ENCODE results near the gene IDH1. TPM values are rescaled to one million over a fixed set of nuclear protein-coding genes. Genes with fewer than 3 reads are reported as not detected.

IDH1 gene
- total and polyA plus RNA-seq, 2 of the 8 experiments (the other 6 are each of a cell fraction or from before 2014, with no cell fraction given) = 174 to 398 TPM

- H3K9ac ChIP-seq (replicated peaks in 1 of 4; ENCODE audit: extremely low read depth in 1 of 4, low read depth in 3 of 4, low read length in 3 of 4) = no peak overlapping the region
- H2BK120ac ChIP-seq (replicated peaks; ENCODE audit: low read depth, low read length) = no peak overlapping the region
- H3K4me1 ChIP-seq (replicated peaks in 1 of 4; ENCODE audit: control insufficient read depth in 3 of 4, insufficient read depth in 4 of 4, low read length in 3 of 4) = peaks cover 0 to 5% (median 3%) of the 10 kb centered on the region in 4 experiments; a peak in 2 of 7 replicates
- H3K79me1 ChIP-seq (ENCODE audit: low read depth, low read length) = 0 out of 2 replicates have a peak, but pooled peaks cover 3% of the 10 kb centered on the region
- H3K36me3 ChIP-seq (ENCODE audit: control insufficient read depth in 2 of 4, insufficient read depth in 4 of 4, low read length in 3 of 4) = peaks cover 17 to 80% (median 47%) of the 10 kb centered on the region in 4 experiments
- no peak overlapping the region for H3K4ac ChIP-seq (replicated peaks; ENCODE audit: insufficient read length, low read depth, low read length)
- FAIRE-seq = no peak
- no peak overlapping the region for H4K8ac ChIP-seq (ENCODE audit: extremely low read depth, insufficient read depth, low read length)
- no peak overlapping the region for H3K23ac ChIP-seq (ENCODE audit: insufficient read length)
- H3K9me3 ChIP-seq (ENCODE audit: insufficient read depth in 2 of 2, low read depth in 1 of 2, low read length in 1 of 2) = no peaks in the 10 kb centered on the region
- no peak overlapping the region for H3K56ac ChIP-seq (replicated peaks; ENCODE audit: insufficient read length, low read depth, low read length)
- H3K4me3 ChIP-seq (ENCODE audit: extremely low read depth in 1 of 4, insufficient read depth in 2 of 4, low read depth in 3 of 4, low read length in 4 of 4) = no peak overlapping the region
- H3K14ac ChIP-seq (ENCODE audit: insufficient read length) = no peak overlapping the region
- H2AFZ ChIP-seq (ENCODE audit: low read length) = no peak overlapping the region
- no peak overlapping the region for H2AK5ac ChIP-seq (ENCODE audit: low read depth, low read length)
- H2BK12ac ChIP-seq (ENCODE audit: low read depth, low read length) = no peak overlapping the region
- 76% methylated on average over 2 of the region's 2 CpGs; no CpG with 5 or more reads in 1 of the 2 experiments for WGBS, 2 experiments (ENCODE audit: extremely low coverage in 1 of 2, insufficient coverage in 1 of 2, insufficient read length in 1 of 2, insufficient replicate concordance in 2 of 2, low coverage in 1 of 2, low lambda C conversion rate in 2 of 2, missing lambda C conversion rate in 1 of 2)
- ChIA-PET POLR2A (ENCODE audit: partially characterized antibody) (interaction anchor here (7.0 kb wide), 1 partner anchor 15 kb away, joined by 68 read pairs; the partner anchor contains the start of gene PIKFYVE), CTCF (ENCODE audit: partially characterized antibody) (interaction anchor here (0.6 to 2.3 kb wide), 3 partner anchors 148 to 487 kb away, joined by 3 to 8 read pairs (median 4); no protein-coding TSS in a partner anchor)
- H2BK20ac ChIP-seq (ENCODE audit: low read length) = no peak overlapping the region
- H3K23me2 ChIP-seq (ENCODE audit: low read depth, low read length) = peaks cover 2% of the 10 kb centered on the region; the same call in 1 of the 2 replicates
- TF ChIP-seq SUZ12 (IDR thresholded peaks at IDR 0.05; ENCODE audit: low read length) = no peak
- TF ChIP-seq BCL11A (IDR thresholded peaks at IDR 0.05; ENCODE audit: low read depth in 2 of 2, low read length in 2 of 2) = no peak
- TF ChIP-seq PHF8 (conservative IDR thresholded peaks at IDR 0.05; ENCODE audit: low read depth, low read length) = no peak
- TF ChIP-seq, protein P1, sequence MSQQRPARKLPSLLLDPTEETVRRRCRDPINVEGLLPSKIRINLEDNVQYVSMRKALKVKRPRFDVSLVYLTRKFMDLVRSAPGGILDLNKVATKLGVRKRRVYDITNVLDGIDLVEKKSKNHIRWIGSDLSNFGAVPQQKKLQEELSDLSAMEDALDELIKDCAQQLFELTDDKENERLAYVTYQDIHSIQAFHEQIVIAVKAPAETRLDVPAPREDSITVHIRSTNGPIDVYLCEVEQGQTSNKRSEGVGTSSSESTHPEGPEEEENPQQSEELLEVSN (IDR thresholded peaks at IDR 0.05) = no peak
- no peak for TF ChIP-seq KDM1A (IDR thresholded peaks at IDR 0.05; ENCODE audit: borderline replicate concordance, low read length)
- peaks cover 0 to 1% of the 10 kb centered on the region in 2 experiments for H4K20me1 ChIP-seq (replicated peaks in 1 of 2; ENCODE audit: control insufficient read depth in 1 of 2, insufficient read depth in 2 of 2, low read length in 2 of 2)
- no peak overlapping the region for H3K18ac ChIP-seq (ENCODE audit: extremely low read depth, low read length)
- no peak overlapping the region for H4K5ac ChIP-seq (ENCODE audit: insufficient read length, low read depth, low read length)
- H2BK5ac ChIP-seq (ENCODE audit: low read depth, low read length) = no peak overlapping the region
- H3K27me3 ChIP-seq (replicated peaks in 1 of 4; ENCODE audit: control insufficient read depth in 3 of 4, extremely low read depth in 1 of 4, insufficient read depth in 3 of 4, low read length in 3 of 4) = no peaks in the 10 kb centered on the region
- no peak overlapping the region for H3K27ac ChIP-seq (ENCODE audit: low read depth, low read length)
- no peak overlapping the region for H2BK15ac ChIP-seq (ENCODE audit: low read length)
- H4K91ac ChIP-seq (replicated peaks; ENCODE audit: insufficient read length, low read length) = no peak overlapping the region
- DNase-seq (ENCODE audit: low read depth in 1 of 2, low spot score in 2 of 2) = no peak
- H3K79me2 ChIP-seq (ENCODE audit: control insufficient read depth in 1 of 2, insufficient read depth in 2 of 2, low read length in 2 of 2) = peaks cover 3 to 32% of the 10 kb centered on the region in 2 experiments; a peak in 3 of 4 replicates
- H3K4me2 ChIP-seq (ENCODE audit: insufficient read depth in 1 of 2, low read depth in 2 of 2, low read length in 2 of 2) = no peak overlapping the region; a peak in 1 of 4 replicates
Measured at GRCh38 chr2:208250388-208250787, 4.5 kb downstream of the IDH1 start.

All from H1 (cell line).